Sciatic nerve (tissue), 2 donors: ENCODE results near the gene SPOCK1. TPM values are rescaled to one million over a fixed set of nuclear protein-coding genes. Genes with fewer than 3 reads are reported as not detected.

ENCODE experiments used
- ATAC-seq: fragments of 200-7000 bp; cut with Tn5 transposase; one replicate; pipeline ENCODE4 v1.9.1; 2020; ENCODE audit warnings: mild to moderate bottlenecking, moderate library complexity
- DNase-seq: peaks from one replicate; pipeline ENCODE4 v3.0.0-alpha.2; 2020; ENCODE audit warnings: low spot score
- intact Hi-C: fragments of 100-400 bp; cut with DNase I; formaldehyde crosslinking; loops from one replicate; pipeline ENCODE4 v1.14.2; 2022
- total RNA-seq: library from RNA; stranded (reverse); fragmentation: NEBNext Ultra II Directional; extraction: Animal tissue kit (Norgen Biotek cat#: 25700); gene quantifications from one replicate; pipeline ENCODE4 v1.2.1, GENCODE V29; 2021
- donor health status: DM: no; HTN: no; CAD: no.
- donor health status: DM: no; HTN: no; CAD: no.

The SPOCK1 gene
- total RNA-seq, 1 donor from 2014 or later = 52.4 TPM

DNA sequence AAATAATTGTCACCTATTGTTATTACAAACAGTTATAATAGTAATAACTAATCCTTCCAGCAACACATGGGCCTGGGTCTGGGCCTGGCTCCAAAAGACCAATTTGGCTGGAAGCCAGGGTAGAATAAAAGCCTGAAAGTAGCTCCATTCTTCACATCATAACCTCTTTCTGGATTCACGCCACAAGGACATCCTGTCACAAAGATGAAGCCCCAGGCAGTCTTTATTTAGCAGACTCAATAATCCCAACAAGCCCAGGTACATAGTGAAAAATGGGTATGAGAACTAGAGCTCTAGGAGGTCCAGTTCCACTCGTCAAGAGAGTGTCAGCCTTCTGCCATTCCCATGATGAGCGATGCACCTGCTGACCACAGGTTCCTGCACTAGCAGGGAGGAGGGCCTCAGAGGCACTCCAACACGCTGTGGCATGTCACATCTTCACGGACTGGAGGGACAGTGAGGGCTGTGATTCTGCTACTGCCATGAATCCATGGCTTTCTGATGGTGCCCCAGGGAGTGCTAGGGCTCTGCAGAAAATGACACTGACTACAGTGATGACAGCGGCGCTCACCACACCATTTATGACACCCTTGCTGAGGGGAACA lies 124.9 kb downstream of the SPOCK1 start:
- intact Hi-C loops = no loop called here
- no peak for DNase-seq
- ATAC-seq = no peak

GRCh38 chr5:137372773-137373160 lies 126.4 kb downstream of the SPOCK1 start:
- intact Hi-C loops = no loop called here
- ATAC-seq (no peak), DNase-seq (no peak)

GRCh38 chr5:137372016-137372772 lies 126.9 kb downstream of the SPOCK1 start:
- ATAC-seq (no peak), DNase-seq (no peak)
- intact Hi-C loops = no loop called here

DNA sequence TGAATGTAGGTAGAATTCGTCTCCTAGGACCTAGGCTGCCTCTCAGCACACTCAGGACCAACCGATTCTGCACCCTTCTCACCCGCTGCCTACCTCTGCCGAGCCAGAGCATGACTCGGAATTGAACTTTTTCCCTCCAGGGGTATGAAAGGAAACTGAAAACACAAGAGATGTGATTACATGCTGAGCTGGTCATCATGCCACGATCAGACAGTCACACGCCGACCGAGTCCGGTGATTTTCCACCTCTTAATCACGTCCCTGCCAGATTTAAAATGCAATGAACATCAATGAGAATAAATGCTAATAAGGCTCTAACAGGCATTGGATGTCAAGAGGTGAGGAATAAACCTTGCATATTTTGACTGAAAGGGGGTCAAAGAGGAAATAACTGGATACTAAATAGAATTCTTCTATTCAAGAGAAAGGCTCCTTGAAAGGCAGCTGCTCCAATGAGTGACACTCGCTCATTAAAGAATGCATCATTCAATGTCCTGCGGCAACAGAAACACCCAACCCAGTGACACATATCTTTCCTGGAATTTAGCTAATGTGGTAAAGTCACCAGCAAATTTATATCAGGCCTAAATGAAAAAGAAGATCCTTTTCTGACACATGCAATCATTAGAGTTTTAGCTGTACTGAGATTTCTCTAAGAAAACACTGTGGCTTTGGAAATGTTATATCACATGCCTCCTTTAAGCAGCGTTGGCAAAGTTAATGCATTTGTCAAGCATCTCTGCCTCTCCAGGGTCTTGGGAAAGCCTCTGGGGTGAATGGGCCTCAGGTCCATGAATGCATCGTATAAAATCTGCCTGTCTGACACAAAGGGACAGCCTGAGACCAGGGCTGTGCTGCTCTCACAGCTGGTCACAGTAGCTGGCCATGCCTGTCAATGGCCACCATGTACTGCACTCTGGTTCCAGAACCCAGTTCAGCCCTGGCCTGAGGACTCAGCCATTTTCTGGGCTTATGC lies 128.7 kb downstream of the SPOCK1 start:
- intact Hi-C loops = no loop called here
- ATAC-seq = no peak
- no peak for DNase-seq

DNA sequence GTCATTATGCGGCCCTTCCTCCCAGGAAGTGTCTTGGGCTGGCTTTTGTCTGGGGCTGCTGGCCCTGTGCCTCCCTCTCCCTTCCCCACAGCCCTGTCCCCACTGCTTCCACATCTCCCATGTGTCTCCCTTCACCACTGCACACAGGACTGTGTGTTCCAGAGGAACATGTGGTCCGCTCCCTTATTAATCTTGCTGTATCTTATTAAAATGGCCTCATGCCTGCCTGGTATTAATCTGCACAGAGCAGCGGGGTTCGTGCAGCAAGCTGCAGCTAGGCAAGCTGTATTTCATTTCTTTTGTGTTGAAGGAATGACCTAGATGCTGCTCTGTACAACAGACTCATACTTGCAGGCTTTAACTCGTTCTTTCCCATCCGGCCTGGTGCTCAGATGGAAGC lies 130.5 kb downstream of the SPOCK1 start:
- intact Hi-C loops = no loop called here
- no peak for DNase-seq
- ATAC-seq = no peak

DNA sequence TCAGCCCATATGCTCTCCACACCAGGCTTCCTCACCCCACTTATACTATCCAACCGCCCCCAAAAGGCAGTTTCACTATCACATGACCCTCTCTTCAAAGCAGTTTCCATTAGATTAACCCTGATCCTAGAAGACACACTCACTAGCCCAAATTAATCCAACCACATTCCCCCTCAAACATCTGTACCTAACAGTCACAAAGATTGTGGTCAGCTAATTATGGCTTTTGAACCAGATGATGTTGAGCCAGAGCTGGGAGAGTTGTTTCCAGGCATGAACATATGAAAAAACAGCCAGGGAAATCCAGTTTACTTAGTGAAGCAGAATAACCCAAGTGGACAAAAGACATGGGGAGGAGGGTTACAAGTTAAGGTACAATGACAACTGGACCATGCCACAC lies 131.2 kb downstream of the SPOCK1 start:
- DNase-seq (no peak), ATAC-seq (no peak)
- intact Hi-C loops = no loop called here

- ATAC-seq = no peak
- no peak for DNase-seq
- intact Hi-C loops = no loop called here
Measured at GRCh38 chr5:137366526-137366925, 132.6 kb downstream of the SPOCK1 start.

GRCh38 chr5:137365126-137365865 lies 133.8 kb downstream of the SPOCK1 start:
- DNase-seq = no peak
- ATAC-seq = no peak
- intact Hi-C loops = no loop called here

DNA sequence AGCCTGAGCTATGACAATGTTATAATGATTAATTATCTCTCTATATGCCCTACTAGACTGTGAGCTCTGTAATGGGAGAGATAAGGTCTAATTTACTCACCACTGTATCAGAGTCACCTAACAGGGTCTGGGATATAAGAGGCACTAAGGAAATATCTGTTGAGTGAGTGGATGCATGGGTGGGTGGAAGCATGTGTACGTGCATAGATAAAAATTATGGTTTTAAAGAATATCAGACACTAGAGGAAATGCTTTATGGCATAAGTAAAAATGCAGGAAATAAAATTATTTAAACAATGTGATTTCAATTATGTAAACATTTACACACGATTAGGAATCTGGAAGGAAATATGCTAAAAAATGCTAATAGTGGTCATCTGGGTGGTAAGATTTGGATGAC lies 137.8 kb downstream of the SPOCK1 start:
- ATAC-seq = no peak
- intact Hi-C loops = no loop called here
- DNase-seq = no peak

DNA sequence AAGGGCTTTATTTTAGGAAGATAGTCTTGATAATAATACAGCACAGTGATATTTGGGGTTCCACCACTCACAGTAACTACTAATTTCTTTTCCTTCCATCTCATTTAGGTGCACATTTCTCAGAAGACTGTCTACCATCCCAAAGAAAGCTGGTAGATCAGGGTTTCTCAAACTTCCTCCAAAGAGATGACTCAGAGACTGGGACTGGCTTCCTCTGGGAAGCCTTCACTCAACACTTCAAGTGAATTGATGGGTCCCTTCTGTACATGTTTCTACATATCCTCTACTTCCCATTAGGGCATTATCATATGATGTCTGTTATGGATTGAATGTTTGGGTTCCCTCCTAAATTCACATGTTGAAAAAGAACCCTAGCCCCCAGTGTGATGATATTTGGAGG lies 138.5 kb downstream of the SPOCK1 start:
- ATAC-seq (no peak), DNase-seq (no peak)
- intact Hi-C loops = no loop called here

DNA sequence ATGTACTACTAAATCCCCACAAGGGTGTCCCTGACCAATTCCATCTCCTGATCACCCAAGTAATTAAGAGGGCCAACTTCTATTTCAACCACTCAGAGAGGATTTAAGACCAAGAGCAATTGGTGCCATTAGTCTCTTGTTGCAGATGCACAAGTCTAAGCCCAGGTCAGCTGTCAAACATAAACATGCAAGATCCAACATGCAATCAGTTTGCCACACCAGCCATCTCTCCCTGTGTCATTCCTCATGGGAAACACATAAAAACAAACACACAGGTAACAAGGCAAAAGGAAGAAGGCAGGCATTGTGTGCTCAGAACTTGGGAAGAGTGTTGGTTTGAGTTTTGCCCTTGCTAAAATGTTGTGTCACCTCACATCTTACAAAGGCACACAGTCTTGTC lies 139.2 kb downstream of the SPOCK1 start:
- ATAC-seq = no peak
- intact Hi-C loops = no loop called here

DNA sequence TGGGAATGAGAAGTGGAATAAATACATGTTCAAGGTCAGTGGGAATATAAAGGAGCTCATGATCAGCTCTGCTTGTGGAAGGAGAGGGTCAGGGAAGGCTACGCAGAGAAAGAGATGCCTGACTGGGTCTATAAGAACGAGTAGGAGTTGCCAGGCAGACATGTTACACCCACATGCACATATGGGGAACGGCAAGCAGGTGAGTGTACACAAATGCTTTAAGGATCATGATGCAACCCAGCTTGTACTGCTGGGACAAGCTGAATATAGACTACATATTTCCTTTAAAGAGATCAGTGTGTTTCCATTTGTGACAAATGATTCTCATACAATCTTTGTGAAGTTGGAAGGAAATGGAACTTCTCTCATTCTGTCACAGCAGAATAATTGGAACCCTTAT lies 141.7 kb downstream of the SPOCK1 start:
- intact Hi-C loops = no loop called here
- ATAC-seq = no peak
- no peak for DNase-seq

More for the DNA sequence above, 139.2 kb downstream of the SPOCK1 start:
- no peak for DNase-seq

GRCh38 chr5:137356127-137356526 lies 143.0 kb downstream of the SPOCK1 start:
- no peak for DNase-seq
- intact Hi-C loops = no loop called here
- ATAC-seq = no peak

- ATAC-seq (no peak), DNase-seq (no peak)
- intact Hi-C loops = no loop called here
Measured at GRCh38 chr5:137355708-137356107, 143.4 kb downstream of the SPOCK1 start.

GRCh38 chr5:137352095-137352494 lies 147.0 kb downstream of the SPOCK1 start:
- ATAC-seq (no peak), DNase-seq (no peak)
- intact Hi-C loops = no loop called here

DNA sequence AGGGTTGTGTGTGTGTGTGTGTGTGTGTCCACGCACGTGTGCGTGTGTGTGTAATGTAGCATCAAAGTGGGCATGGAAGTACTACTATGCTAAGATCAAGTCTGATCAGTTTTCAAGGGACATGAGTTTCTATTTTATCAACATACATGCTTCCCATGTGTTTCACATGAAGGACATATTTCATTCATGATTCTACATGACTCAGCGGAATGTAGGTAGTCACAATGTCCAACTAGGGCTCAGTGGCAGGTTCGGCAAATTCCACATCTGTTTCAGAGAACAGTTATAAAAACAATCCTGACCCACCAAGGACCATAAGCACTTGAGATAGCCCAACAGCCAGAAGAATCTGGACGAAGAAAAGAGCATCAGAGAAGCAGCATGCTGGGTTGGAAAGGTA lies 148.3 kb downstream of the SPOCK1 start:
- DNase-seq = no peak
- intact Hi-C loops = no loop called here
- ATAC-seq = no peak

- DNase-seq = no peak
- no peak for ATAC-seq
- intact Hi-C loops = no loop called here
Measured at GRCh38 chr5:137348759-137349158, 150.4 kb downstream of the SPOCK1 start.

- DNase-seq (no peak), ATAC-seq (no peak)
- intact Hi-C loops = no loop called here
Measured at GRCh38 chr5:137347865-137348264, 151.3 kb downstream of the SPOCK1 start.

GRCh38 chr5:137346281-137346680 lies 152.8 kb downstream of the SPOCK1 start:
- intact Hi-C loops = no loop called here
- ATAC-seq (no peak), DNase-seq (no peak)
